Neural progenitor cell (in vitro differentiated cells): ENCODE measurements around the gene SACS. TPM values are rescaled to one million over a fixed set of nuclear protein-coding genes. Genes with fewer than 3 reads are reported as not detected.

Experiments
- DNase-seq: peaks from one replicate; pipeline ENCODE4 v3.0.0-alpha.2; 2016; ENCODE audit warnings: low spot score
- H2AFZ ChIP-seq: fragments of 200-600 bp; sonication (generic); replicated peaks from 2 replicates; pipeline ENCODE4 v1.6.1; 2016; ENCODE audit warnings: antibody characterized with exemption
- H3F3A ChIP-seq: fragments of 200-600 bp; sonication (generic); 2 replicates; pipeline ENCODE4 v1.6.1; 2016; ENCODE audit warnings: antibody characterized with exemption, low read depth
- H3K27ac ChIP-seq: fragments of 200-600 bp; sonication (generic); 2 replicates; pipeline ENCODE4 v1.5.1; 2016; ENCODE audit warnings: mild to moderate bottlenecking
- H3K27me3 ChIP-seq: fragments of 200-600 bp; sonication (generic); 2 replicates; pipeline ENCODE4 v1.6.1; 2016; ENCODE audit warnings: mild to moderate bottlenecking, moderate library complexity
- H3K36me3 ChIP-seq: fragments of 200-600 bp; sonication (generic); 2 replicates; pipeline ENCODE4 v1.5.1; 2016
- H3K4me1 ChIP-seq: fragments of 200-600 bp; sonication (generic); 2 replicates; pipeline ENCODE4 v1.6.1; 2016; ENCODE audit warnings: mixed run types
- H3K4me2 ChIP-seq: fragments of 200-600 bp; sonication (generic); 2 replicates; pipeline ENCODE4 v1.6.1; 2016
- H3K4me3 ChIP-seq: fragments of 200-600 bp; sonication (generic); 2 replicates; pipeline ENCODE4 v1.5.1; 2016
- H3K79me2 ChIP-seq: fragments of 200-600 bp; sonication (generic); 2 replicates; pipeline ENCODE4 v1.6.1; 2016; ENCODE audit warnings: low read depth
- H3K9ac ChIP-seq: fragments of 200-600 bp; sonication (generic); 2 replicates; pipeline ENCODE4 v1.6.1; 2016
- H3K9me3 ChIP-seq: fragments of 200-600 bp; sonication (generic); 2 replicates; pipeline ENCODE4 v1.5.1; 2016; ENCODE audit warnings: low read depth
- H4K20me1 ChIP-seq: fragments of 200-600 bp; sonication (generic); 2 replicates; pipeline ENCODE4 v1.6.1; 2016; ENCODE audit warnings: low read depth
- H3K27ac Mint-ChIP-seq: 3 replicates; pipeline ENCODE4 v1.8.0; 2021; ENCODE audit warnings: mixed read lengths
- H3K27me3 Mint-ChIP-seq: 2 replicates; pipeline ENCODE4 v1.8.0; 2022; ENCODE audit warnings: low read depth, mild to moderate bottlenecking, inconsistent platforms, moderate library complexity, mixed read lengths; ENCODE audit not compliant: insufficient read depth
- H3K36me3 Mint-ChIP-seq: 3 replicates; pipeline ENCODE4 v1.8.0; 2021; ENCODE audit warnings: mixed read lengths
- H3K4me1 Mint-ChIP-seq: 3 replicates; pipeline ENCODE4 v1.8.0; 2021; ENCODE audit warnings: mixed read lengths
- H3K4me3 Mint-ChIP-seq: 3 replicates; pipeline ENCODE4 v1.8.0; 2021; ENCODE audit warnings: mild to moderate bottlenecking, moderate library complexity, mixed read lengths
- H3K9me3 Mint-ChIP-seq: 3 replicates; pipeline ENCODE4 v1.8.0; 2020; ENCODE audit warnings: mixed read lengths
- CTCF ChIP-seq: fragments of 200-600 bp; sonication (generic); IDR thresholded peaks from 2 replicates; pipeline ENCODE4 v1.5.1; 2017; ENCODE audit warnings: antibody characterized with exemption, mild to moderate bottlenecking
- EZH2 ChIP-seq: fragments of 200-600 bp; sonication (generic); IDR thresholded peaks from 2 replicates; pipeline ENCODE4 v1.6.1; 2017; ENCODE audit warnings: antibody characterized with exemption, mild to moderate bottlenecking, moderate library complexity
- EZH2phosphoT487 ChIP-seq: fragments of 200-600 bp; sonication (generic); IDR thresholded peaks from 2 replicates; pipeline ENCODE4 v1.6.1; 2017; ENCODE audit warnings: antibody characterized with exemption
- total RNA-seq: library from RNA; depleted of rRNA; stranded (reverse); fragments of >200 nt; gene quantifications from 2 replicates; pipeline ENCODE4 v1.2.3, GENCODE V29; 2015; ENCODE audit warnings: low replicate concordance

Gene SACS
- total RNA-seq, 1 donor from 2014 or later = 77.7 TPM

GRCh38 chr13:23473221-23473620 is 39.7 kb upstream of the SACS start:
- no peak overlapping the region for H3K27ac ChIP-seq
- H3K4me1 ChIP-seq = peaks cover 27% of the 10 kb centered on the region
- Mint-ChIP-seq H3K27ac (no peak overlapping the region), H3K9me3 (peaks cover 4% of the 10 kb centered on the region), H3K4me1 (peaks cover 25% of the 10 kb centered on the region), H3K27me3 (no peaks in the 10 kb centered on the region), H3K36me3 (no peaks in the 10 kb centered on the region), H3K4me3 (no peak overlapping the region)
- H3K36me3 ChIP-seq = no peaks in the 10 kb centered on the region
- H2AFZ ChIP-seq = no peak overlapping the region
- no peaks in the 10 kb centered on the region for H3K79me2 ChIP-seq
- no peak overlapping the region for H3K9ac ChIP-seq
- H4K20me1 ChIP-seq = no peaks in the 10 kb centered on the region
- DNase-seq = no peak
- no peaks in the 10 kb centered on the region for H3K27me3 ChIP-seq
- H3K4me2 ChIP-seq = no peak overlapping the region
- H3F3A ChIP-seq = peaks cover 25% of the 10 kb centered on the region
- H3K4me3 ChIP-seq = no peak overlapping the region
- TF ChIP-seq CTCF (no peak), EZH2 (no peak), EZH2phosphoT487 (no peak)
- H3K9me3 ChIP-seq = no peaks in the 10 kb centered on the region

DNA sequence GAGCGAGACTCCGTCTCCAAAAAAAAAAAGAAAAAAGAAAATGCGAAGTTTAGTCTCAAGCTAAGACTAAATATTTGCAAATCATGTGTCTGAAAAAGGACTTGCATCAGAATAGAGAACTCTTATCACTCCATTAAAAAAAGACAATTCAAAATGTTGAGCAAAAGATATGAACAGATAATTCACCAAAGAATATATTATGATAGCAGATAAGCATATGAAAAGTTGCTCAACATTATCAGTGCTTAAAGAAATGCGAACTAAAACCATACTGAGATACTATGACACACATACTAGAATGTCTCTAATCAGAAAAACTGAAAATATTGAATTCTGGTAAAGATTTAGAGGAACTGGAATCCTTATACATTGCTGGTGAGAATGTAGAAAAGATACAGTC is 38.7 kb upstream of the SACS start:
- H3K79me2 ChIP-seq = no peaks in the 10 kb centered on the region
- Mint-ChIP-seq H3K36me3 (no peaks in the 10 kb centered on the region), H3K4me1 (peaks cover 27% of the 10 kb centered on the region), H3K4me3 (no peak overlapping the region), H3K27ac (no peak overlapping the region), H3K9me3 (peaks cover 3% of the 10 kb centered on the region), H3K27me3 (no peaks in the 10 kb centered on the region)
- no peak overlapping the region for H3K9ac ChIP-seq
- DNase-seq = no peak
- no peaks in the 10 kb centered on the region for H3K27me3 ChIP-seq
- H3K4me2 ChIP-seq = no peak overlapping the region
- H3K27ac ChIP-seq = no peak overlapping the region
- peaks cover 31% of the 10 kb centered on the region for H3F3A ChIP-seq
- H3K4me3 ChIP-seq = no peak overlapping the region
- no peaks in the 10 kb centered on the region for H3K9me3 ChIP-seq
- H3K4me1 ChIP-seq = peaks cover 27% of the 10 kb centered on the region
- no peak overlapping the region for H2AFZ ChIP-seq
- TF ChIP-seq CTCF (no peak), EZH2 (no peak), EZH2phosphoT487 (no peak)
- H4K20me1 ChIP-seq = no peaks in the 10 kb centered on the region
- no peaks in the 10 kb centered on the region for H3K36me3 ChIP-seq

- no peak overlapping the region for H2AFZ ChIP-seq
- H3K9ac ChIP-seq = no peak overlapping the region
Observed at GRCh38 chr13:23470790-23471614, 37.5 kb upstream of the SACS start.

More at GRCh38 chr13:23470790-23471614, 37.5 kb upstream of the SACS start:
- H3K4me1 ChIP-seq = peaks cover 29% of the 10 kb centered on the region
- Mint-ChIP-seq H3K27ac (peak overlapping the region; percentile 61), H3K4me1 (peaks cover 30% of the 10 kb centered on the region), H3K27me3 (peaks cover 1% of the 10 kb centered on the region), H3K4me3 (no peak overlapping the region), H3K36me3 (no peaks in the 10 kb centered on the region), H3K9me3 (no peaks in the 10 kb centered on the region)
- H3K4me2 ChIP-seq = peak overlapping the region; percentile 35
- no peaks in the 10 kb centered on the region for H3K9me3 ChIP-seq
- H3K36me3 ChIP-seq = no peaks in the 10 kb centered on the region
- peak overlapping the region; percentile 49 for H3K27ac ChIP-seq
- H3F3A ChIP-seq = peaks cover 39% of the 10 kb centered on the region
- DNase-seq = peak; percentile 23
- TF ChIP-seq EZH2phosphoT487 (no peak), CTCF (no peak), EZH2 (no peak)
- no peak overlapping the region for H3K4me3 ChIP-seq
- H3K79me2 ChIP-seq = no peaks in the 10 kb centered on the region
- H4K20me1 ChIP-seq = no peaks in the 10 kb centered on the region
- peaks cover 1% of the 10 kb centered on the region for H3K27me3 ChIP-seq
